Stimulated activated CD8-positive, alpha-beta memory T cell treated with anti-CD3 and anti-CD28 coated beads, Interleukin-15, amount 100 ng/mL, for 1 hour (primary cell): Measurements from ENCODE around the gene SYNE1.
"Not testable (repeated sequence)": the region's sequence is repeated elsewhere in the genome, so short reads cannot be mapped to it uniquely, and the experiment has no call there.

Source experiments
- DNase-seq: peaks from one replicate; pipeline ENCODE4 v3.0.0-alpha.2; 2020; ENCODE audit warnings: low read depth

SYNE1 gene

GRCh38 chr6:152176268-152176667, 460.9 kb downstream of the SYNE1 start:
- DNase-seq = no peak

DNA sequence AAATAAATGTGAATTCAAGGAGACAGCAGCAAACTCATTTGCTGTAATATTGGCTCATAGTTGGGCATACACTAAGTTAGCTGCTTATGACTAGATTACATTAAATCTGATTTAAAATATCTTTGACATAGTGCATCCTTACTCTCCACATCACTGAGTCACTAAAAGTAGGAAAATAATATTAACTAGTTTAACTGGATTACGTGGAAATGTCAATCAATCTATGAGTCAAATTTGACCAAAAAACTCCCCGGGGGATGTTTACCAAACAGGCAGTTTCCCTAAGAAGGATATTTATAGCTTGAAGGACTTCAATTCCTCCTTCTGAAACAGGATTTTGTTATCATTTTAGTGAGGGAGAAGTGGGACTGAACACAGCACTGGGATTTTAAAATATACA, 463.2 kb downstream of the SYNE1 start:
- no peak for DNase-seq

DNA sequence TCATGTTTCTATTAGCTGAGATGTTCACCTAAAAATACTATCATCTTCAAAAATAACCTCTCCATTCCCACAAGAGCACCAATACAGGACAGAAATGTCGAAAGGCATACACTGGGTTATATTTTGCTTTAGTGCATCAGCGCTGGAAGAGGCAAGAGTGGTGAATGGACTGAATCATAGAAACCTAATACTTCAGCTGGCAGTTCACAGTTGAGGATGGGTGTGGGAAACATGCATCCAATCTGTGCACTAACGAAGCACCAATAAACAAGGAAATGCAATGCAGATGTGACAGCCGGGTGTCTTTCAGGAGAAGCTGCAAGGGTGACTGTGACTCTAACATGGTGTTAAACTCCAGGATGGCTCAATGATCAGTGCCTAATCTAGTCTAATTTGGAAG, 463.8 kb downstream of the SYNE1 start:
- no peak for DNase-seq

GRCh38 chr6:152170702-152171667, 466.2 kb downstream of the SYNE1 start:
- peak; percentile 14 for DNase-seq

DNA sequence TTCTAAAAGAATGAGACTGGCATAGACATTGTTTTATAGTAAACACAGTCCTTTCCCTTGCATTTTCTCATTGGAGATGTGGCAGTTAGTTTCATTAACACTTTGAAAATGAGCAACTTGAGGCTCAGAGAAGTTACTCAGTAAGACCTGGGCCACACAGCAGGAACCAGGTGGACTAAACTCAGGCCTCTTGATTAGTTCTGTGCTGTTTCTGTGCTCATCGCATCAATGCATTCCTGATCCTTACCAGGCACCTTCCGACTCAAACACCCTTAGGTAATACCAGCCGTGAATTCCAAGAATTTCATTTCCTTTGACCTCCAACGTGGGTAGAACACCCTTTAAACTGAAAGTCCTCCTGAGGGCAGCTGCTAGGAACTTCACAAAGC, 466.9 kb downstream of the SYNE1 start:
- no peak for DNase-seq

DNA sequence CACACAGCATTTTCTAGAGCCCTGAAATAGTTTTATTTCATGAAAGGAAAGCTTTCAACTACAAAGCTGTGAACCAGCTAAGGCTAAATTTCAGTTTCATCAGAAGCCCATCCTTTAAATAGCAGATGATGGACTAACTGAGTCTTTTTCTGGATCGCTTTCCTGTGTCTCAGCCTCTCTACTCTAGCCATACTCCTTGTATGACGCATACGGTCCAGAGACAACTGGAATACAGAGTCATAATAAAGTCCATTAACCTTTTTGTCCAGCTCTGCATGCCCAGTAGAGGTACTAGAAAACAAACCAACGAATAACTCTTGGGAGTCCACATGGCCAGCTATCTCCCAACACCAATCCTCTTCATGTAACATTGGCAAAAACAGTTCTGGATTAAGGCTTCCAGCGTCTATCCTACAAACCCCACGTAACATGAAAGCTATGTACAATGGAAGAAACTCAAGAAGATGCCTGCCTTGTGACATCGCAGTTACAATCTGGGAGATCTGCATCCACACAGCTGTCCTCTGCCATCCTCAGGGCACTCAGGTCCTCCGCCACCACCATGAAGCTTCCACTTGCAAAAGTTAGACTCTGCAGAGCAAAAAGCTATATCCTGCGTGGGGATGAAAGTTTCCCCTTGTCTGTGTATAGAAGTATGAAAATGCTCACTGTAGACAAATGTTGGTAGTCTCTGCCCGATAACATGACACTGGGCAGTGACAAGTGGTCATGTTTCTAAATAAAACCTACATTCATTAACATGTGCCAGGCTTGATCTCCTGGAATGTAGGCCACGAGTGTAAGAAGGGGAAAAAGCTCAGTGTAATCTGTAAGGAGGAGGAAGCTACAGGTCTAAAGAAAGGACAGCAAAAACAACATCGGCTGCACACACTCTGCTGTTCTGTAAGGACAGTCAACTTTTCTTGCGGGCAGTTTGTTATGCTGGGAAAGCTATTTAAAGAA, 469.2 kb downstream of the SYNE1 start:
- DNase-seq = no peak

DNA sequence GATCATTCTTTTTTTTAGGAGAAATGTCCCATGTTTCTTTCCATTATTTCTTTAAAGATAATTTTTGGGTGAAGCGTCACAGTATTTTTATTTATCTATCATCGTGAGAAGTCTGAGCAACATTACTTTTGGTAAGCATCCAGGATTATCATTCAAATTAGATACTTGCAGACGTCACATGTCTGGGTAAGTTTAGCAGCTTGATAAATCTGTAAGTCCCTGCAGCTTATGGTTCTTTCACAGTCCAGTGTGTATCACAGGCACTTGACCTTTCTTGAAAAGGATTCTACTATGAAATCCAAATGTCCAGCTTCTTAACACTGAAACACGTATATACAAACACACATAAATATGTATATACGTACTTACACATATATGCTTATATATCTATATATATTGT, 470.3 kb downstream of the SYNE1 start:
- DNase-seq = no peak

- no peak for DNase-seq
Measured at GRCh38 chr6:152166497-152166896, 470.7 kb downstream of the SYNE1 start.

DNA sequence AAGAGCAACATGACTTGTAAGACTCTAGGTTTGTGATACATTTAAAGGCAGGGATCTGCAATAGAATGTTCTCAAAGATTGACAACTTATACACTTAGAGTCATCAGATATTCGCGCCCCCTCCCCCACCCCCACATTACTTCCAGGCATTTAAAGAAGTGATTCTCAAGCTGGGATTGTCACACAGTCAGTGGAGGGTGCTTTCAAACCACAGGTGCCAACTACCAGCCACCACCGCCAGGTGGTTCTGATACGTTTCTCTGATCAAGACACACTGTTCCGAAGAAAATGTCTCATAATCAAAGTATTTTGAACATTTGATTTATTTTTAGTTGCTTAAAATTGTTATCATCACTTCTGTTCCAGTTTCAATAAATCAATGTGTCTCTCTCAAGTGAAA, 472.2 kb downstream of the SYNE1 start:
- DNase-seq = no peak

- no peak for DNase-seq
Measured at GRCh38 chr6:152161501-152161900, 475.7 kb downstream of the SYNE1 start.

DNA sequence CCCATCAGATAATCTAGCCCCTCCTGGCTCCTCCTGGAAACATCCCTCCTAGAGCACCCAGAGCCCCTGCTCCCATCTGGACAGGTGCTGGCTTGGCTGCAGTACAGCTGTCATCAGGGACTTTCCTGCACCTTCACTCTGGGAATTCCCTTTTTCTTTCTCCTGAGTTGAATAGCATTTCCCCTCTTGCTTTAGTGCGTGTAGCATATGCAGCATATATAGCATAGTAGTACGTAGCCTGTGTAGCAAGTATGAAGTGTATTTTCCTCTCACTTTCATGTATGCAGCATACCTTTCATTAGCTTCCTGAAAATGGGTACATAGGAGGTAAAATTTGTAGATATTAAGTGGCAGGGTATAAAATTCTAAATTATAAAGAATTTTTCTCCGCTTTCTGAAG, 476.8 kb downstream of the SYNE1 start:
- DNase-seq = no peak

DNA sequence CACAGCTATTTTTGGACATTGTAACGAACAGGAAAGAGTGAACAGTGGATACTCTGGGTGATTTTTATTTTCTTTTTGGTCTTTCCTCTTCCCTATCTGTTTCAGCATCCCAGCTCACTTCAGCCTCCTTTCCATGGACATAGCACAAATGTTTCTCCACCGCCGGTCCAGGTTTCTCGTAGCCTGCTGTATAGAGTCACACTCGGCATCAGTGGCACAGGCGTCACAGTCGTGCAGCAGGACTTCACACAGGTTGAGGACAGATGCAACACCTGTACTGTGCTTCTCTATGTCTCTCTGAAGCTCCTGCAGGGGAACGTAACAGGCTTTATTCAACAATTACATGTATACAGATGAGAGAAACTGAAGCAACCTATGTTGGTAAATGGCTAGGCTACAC, 481.4 kb downstream of the SYNE1 start:
- DNase-seq = no peak

- no peak for DNase-seq
Measured at GRCh38 chr6:152154559-152155356, 482.4 kb downstream of the SYNE1 start.

GRCh38 chr6:152151920-152152319, 485.2 kb downstream of the SYNE1 start:
- DNase-seq = no peak

- DNase-seq = no peak
Measured at GRCh38 chr6:152150196-152150595, 487.0 kb downstream of the SYNE1 start.

GRCh38 chr6:152148412-152148811, 488.8 kb downstream of the SYNE1 start:
- no peak for DNase-seq

- DNase-seq = no peak
Measured at GRCh38 chr6:152147269-152147668, 489.9 kb downstream of the SYNE1 start.

DNA sequence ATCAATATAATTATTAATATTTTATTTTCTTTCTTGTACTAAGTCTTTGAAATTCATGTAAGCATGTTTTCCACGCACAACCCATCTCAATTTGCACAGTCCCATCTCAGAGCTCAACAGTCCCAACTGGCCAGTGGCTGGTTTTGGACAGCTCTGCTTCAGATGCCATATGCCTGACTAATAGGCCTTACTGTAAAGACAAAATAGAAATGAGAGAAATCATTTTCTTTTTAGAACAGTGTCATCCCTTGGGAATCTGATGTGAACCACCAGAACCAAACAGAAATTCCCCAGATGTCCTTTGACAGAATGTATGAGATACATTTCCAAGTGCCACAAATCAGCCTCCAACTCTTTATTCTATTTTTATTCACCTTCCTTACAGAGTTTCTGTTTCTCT, 490.8 kb downstream of the SYNE1 start:
- no peak for DNase-seq

DNA sequence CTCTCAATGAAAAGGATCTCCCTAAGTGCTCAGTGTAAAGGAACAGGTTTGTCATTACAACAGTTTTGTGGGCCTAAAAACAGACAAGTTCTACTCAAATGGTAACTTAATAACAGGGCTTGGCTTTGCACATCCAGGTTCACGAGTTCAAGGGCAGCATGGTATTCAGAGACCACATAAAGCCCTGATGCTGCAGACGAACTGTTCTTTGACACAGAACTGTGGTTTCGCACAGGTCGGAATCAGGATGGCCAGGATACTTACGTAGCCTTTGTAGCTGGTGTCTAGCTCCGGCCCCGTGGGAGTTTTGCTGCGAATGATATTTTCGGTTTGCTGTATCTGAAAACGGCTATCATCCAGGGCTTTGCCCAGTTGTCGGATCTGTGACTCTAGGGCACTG, 493.8 kb downstream of the SYNE1 start:
- no peak for DNase-seq

DNA sequence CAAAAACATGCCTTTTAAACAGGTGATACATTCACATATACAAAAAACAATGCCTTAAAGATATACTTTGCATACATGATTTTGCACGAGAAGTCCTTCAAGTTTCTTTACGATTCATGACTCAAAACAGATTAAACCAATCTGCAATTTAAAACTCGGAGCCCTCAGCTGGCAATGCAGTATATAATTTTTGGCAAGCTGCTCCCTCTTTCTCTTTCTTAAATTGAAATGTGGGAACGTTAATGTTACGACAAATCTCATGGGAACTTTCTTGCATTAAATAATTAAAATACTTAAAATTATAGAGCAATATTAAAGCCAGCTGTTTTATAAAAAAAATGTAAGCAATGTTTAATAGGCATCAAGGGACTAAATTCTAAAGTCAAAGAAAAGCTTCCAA, 495.1 kb downstream of the SYNE1 start:
- no peak for DNase-seq

DNA sequence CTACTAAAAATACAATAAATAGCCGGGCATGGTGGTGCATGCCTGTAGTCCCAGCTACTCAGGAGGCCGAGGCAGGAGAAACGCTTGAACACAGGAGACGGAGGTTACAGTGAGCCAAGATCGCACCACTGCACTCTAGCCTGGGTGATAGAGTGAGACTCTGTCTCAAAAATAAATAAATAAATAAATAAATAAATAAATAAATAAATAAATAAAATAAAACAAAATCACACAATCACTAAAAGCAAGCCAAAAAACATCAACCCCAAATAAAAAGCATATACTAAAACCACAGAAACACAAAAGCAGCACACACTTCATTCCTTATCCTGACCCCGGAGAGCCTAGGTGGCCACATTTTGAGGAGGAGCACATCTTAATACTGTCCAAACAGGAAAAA, 498.8 kb downstream of the SYNE1 start:
- DNase-seq = not testable (repeated sequence)

DNA sequence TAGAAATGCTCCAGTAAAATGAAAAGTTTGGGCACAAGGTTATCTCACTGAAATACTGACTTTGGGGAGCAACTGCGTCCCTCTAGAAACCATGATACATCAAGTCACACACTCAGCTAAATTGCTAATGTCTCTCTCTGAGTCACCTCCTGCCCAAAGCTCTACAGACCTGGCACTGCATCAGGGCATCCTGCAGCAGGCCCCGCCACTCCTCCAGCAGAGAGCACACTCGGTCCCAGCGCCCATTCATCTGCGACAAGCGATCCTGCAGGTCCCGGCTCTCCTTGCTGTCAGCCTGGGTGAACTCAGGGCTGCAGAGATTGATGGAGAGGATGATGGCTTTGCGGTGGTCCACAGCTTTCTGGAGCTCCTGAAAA, 500.7 kb downstream of the SYNE1 start:
- no peak for DNase-seq
